Activated T-cell treated with anti-CD3 and anti-CD28 coated beads for 1 hour (primary cell): ENCODE data around the gene UXT.
"Not testable (repeated sequence)": the region's sequence is repeated elsewhere in the genome, so short reads cannot be mapped to it uniquely, and the experiment has no call there.

Experiments
- DNase-seq: peaks from one replicate; pipeline ENCODE4 v3.0.0-alpha.2; 2020; ENCODE audit warnings: low read depth

Gene UXT

DNA sequence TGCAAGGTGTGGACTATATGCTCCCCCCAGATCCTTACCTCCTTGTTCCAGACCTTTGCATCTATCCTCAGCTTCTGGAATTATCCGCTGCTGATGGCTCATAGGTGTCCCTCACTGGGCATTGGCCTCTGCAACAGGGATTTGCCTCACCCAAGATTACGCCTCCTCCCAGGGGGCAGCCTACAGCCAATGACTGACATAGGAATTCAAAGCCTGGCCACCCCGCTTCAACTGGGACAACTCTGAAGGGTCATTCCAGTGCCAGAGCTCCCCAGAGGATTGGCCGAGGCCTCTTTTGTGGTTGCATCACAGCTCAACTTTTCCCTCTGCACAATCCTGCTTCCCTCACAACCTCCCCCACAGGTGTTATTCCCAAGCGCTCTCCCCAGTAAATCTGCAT, 44.4 kb downstream of the UXT start:
- DNase-seq: no peak

DNA sequence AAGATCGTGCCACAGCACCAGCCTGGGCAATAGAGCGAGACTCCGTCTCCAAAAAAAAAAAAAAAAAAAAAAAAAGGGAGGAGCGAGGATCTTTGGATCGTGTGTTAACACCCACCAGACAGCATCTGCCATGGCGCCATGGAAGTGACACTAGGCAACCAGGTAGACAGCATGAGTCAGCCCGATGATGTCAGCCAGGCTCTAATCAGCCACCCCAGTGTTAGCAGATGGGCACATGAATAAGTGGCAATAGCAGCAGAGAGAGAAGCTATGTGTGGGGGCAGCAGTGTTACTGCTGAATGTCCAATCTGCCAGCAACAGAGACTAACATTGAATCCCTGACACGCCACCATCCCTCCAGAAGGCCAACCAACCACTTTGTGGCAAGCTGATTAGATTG, 45.9 kb downstream of the UXT start:
- DNase-seq: no peak

DNA sequence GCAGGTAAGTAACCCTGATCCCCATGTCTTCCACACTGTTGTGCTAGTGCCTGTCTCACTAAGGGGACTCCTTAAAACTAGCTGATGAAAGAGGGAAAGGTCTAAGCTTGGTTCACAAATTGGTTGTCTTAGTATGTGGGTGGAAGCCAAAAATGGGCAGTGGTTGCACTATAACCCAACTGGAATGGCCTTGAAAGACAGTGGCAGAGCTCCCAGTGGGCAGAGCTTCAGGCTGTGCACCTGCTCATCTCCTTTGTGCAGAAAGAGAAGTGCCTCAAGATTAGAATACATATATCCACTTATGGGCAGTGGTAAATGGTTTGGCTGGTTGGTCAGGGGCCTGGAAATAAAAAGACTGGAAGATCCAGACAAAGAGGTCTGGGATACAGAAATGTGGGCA, 46.6 kb downstream of the UXT start:
- no peak for DNase-seq

DNA sequence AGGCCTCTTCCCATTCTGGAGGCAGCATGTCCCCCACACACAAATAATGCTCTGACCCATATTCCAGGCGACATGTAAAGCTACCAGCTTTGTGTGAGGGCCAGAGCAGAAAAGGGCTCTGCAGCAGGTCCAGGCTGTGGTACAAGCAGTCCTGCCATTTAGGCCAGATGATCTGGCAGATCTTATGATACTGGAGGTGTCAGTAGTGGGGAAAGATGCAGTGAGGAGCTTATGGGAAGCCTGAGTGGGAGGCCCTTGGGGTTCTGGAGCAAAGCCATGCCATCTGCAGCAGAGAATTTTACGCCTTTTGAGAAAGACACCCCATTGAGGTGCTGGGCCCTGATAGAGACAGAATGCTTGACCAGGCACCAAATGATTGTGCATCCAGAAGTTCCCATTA, 47.1 kb downstream of the UXT start:
- no peak for DNase-seq

DNA sequence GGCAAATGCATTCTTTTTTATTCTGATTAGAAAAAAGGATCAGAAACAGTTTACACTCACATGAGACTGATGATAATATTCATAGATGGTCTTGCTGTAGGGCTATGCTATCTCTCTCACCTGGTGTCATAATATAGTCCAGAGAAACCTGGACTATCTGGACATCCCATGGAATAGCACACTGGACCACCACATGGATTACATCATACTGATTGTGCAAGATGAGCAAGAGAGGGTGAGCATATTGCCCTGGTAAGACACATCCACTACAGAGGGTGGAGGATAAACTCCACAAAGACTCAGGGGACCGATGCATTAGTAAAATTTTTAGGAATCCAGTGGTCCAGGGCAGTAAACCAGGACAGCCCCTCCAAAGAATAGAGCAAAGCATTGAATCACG, 47.5 kb downstream of the UXT start:
- DNase-seq: no peak

DNA sequence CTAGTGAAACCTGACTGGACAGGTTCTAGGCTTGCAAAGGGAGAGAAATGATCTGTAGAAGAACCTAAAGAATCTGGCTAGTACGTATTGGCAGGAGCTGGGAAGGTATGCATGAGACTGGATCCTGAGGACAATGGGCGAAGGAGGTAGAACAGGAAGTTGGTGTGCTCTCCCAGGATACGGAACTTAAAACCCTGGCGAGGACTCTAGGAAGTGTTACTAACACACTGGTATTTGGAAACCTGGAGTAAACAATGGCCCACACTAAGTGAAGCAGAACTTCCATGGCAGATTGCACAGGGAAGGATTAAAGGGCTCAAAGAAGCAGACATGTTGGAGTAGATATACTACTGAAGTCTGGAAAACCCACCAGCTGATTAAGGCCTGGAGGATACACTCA, 48.5 kb downstream of the UXT start:
- no peak for DNase-seq

DNA sequence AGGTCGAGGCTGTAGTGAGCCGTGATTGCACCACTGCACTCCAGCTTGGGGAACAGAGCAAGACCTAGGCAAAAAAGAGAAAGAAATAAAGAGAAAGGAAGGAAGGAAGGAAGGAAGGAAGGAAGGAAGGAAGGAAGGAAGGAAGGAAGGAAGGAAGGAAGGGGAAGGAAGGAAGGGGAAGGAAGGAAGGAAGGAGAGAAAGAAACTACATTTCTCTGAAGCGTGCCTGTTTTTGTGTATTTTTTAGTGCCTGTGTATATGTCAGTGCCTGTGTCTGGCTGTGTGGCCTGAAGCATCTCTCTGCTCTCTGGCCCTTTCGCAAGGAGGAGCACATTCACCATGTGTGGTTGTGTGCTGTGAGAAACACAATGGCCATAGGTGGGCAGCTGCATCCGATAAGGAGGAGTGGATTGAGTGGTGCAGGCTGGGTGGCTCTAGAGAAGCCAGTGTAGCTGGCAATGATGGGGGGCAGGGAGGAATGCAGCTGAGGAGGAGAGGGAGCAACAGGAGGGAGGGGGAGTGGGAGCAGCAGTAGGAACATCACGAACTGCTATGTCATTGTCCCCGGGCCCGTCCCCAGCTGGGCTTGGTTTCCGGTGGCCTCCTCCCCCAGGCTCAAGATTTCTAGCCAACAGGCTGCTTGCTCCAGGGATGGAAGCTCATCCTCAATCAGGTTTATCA, 50.7 kb downstream of the UXT start:
- no peak for DNase-seq

DNA sequence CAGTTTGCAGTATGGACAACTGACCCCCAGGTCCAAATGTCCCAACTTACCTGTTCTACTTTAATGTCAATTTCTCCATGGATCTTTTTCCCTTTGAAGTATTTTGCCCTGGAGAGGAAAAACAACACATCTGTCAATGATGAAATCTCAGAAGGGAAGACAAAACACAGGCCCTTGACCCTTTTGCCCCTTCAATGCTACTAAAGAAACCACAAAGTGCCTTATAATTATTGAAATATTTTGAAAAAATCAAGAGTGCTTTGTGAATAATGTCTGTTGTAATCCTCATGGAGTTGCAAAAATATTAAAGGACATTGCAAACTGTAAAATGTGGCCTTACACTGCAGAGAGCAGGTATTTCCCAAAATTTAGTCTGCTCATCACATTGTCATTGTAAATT, 51.9 kb downstream of the UXT start:
- no peak for DNase-seq

DNA sequence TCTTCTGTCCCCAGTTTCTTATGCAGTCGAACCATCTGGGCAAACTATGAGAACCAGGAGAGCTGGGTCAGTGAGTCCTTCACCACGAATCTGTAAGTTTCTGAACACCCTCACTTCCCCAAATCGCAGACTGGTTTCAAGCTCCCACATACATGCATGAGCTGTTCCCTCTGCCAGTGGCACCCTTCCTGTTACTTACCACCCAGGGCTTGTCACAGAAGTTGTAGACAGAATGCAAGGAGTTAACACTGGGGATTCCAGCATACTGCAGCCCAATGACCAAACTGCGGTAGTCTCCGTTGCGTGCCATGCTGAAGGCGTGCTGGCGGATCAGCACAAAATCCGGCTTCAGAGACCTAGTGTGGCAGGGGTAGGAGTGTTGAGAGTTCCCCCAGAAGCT, 54.0 kb downstream of the UXT start:
- DNase-seq: no peak

DNA sequence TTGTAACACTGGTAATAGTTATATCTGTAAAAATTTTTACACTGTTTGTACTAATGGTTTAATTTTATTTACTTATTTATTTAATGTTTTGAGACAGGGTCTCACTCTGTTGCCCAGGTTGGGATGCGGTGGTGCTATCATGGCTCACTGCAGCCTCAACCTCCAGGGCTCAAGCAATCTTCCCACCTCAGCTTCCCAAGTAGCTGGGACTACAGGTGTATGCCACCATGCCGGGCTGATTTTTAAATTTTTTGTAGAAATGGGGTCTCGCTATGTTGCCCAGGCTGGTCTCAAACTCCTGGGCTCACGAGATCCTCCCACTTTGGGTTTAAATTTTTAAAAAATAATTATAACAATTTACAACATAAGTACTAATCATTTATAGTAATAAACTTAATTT, 55.9 kb downstream of the UXT start:
- not testable (repeated sequence) for DNase-seq
